ENCODE results near the gene PLA2G6.

PLA2G6 gene

DNA sequence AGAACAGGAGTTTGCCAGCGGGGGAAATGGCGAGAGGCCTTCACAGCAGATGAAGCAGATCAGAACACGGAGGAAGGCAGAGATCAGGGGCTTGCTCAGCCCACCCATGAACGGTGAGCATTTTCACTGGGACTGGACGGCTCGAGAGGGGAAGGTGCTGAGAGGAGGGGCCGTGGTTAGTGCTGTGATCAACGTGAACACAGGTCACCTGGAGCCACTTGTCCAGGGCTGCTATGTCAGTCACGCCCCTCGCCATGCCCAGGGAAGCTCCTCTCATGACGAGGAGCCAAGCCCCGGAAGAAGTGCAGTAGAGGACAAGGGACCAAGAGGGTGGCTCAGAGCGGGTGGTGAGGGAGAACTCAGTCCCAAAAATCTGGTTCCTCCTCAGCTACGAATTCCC, 7.0 kb downstream of the PLA2G6 start:
- Histone ChIP-seq H3K4me1 (ENCODE audit: insufficient read depth, low read length, poor library complexity, severe bottlenecking) (peaks cover 54% of the 10 kb centered on the region), H3F3A (ENCODE audit: low read depth) (no peaks in the 10 kb centered on the region), H3K9me2 (replicated peaks; ENCODE audit: low read depth, low read length) (no peaks in the 10 kb centered on the region), H3K9ac (ENCODE audit: low read depth, low read length, poor library complexity, severe bottlenecking) (no peak overlapping the region), H4K20me1 (ENCODE audit: insufficient read depth, low read length, poor library complexity, severe bottlenecking) (no peaks in the 10 kb centered on the region), H3K4me3 (ENCODE audit: low read length, poor library complexity, severe bottlenecking) (no peak overlapping the region), H3K36me3 (ENCODE audit: insufficient read depth, low read length) (no peaks in the 10 kb centered on the region), H3K79me2 (ENCODE audit: insufficient read depth, low read length) (peaks cover 29% of the 10 kb centered on the region; the same call in 1 of the 2 replicates), H3K27me3 (ENCODE audit: insufficient read depth, low read length, poor library complexity, severe bottlenecking) (no peaks in the 10 kb centered on the region), H2AFZ (ENCODE audit: low read length) (no peak overlapping the region), H3K9me3 (ENCODE audit: insufficient read depth, low read depth, low read length) (no peaks in the 10 kb centered on the region), H3K4me2 (ENCODE audit: low read depth, low read length, poor library complexity, severe bottlenecking) (no peak overlapping the region)
- TF ChIP-seq, protein P1, sequence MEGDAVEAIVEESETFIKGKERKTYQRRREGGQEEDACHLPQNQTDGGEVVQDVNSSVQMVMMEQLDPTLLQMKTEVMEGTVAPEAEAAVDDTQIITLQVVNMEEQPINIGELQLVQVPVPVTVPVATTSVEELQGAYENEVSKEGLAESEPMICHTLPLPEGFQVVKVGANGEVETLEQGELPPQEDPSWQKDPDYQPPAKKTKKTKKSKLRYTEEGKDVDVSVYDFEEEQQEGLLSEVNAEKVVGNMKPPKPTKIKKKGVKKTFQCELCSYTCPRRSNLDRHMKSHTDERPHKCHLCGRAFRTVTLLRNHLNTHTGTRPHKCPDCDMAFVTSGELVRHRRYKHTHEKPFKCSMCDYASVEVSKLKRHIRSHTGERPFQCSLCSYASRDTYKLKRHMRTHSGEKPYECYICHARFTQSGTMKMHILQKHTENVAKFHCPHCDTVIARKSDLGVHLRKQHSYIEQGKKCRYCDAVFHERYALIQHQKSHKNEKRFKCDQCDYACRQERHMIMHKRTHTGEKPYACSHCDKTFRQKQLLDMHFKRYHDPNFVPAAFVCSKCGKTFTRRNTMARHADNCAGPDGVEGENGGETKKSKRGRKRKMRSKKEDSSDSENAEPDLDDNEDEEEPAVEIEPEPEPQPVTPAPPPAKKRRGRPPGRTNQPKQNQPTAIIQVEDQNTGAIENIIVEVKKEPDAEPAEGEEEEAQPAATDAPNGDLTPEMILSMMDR (conservative IDR thresholded peaks at IDR 0.05; ENCODE audit: low read length), result no peak
- no peak for TF ChIP-seq EZH2phosphoT487 (IDR thresholded peaks at IDR 0.05; ENCODE audit: borderline replicate concordance)

DNA sequence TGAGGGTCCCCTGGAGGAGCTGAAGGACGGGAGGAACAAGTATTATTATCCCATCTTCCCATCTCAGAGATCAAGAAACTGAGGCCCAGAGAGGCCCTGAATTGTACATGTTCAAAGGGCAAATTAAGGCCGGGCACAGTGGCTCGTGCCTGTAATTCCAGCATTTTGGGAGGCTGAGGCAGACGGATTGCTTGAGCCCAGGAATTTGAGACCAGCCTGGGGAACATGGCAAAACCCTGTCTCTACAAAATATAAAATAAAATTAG, 8.1 kb downstream of the PLA2G6 start:
- Histone ChIP-seq H3K79me2 (ENCODE audit: insufficient read depth, low read length) (peaks cover 22% of the 10 kb centered on the region; the same call in 1 of the 2 replicates), H4K20me1 (ENCODE audit: insufficient read depth, low read length, poor library complexity, severe bottlenecking) (no peaks in the 10 kb centered on the region), H3K4me1 (ENCODE audit: insufficient read depth, low read length, poor library complexity, severe bottlenecking) (peaks cover 48% of the 10 kb centered on the region), H3K4me2 (ENCODE audit: low read depth, low read length, poor library complexity, severe bottlenecking) (no peak overlapping the region), H3K9me2 (replicated peaks; ENCODE audit: low read depth, low read length) (no peaks in the 10 kb centered on the region), H2AFZ (ENCODE audit: low read length) (no peak overlapping the region), H3K4me3 (ENCODE audit: low read length, poor library complexity, severe bottlenecking) (no peak overlapping the region), H3K36me3 (ENCODE audit: insufficient read depth, low read length) (no peaks in the 10 kb centered on the region), H3K27me3 (ENCODE audit: insufficient read depth, low read length, poor library complexity, severe bottlenecking) (no peaks in the 10 kb centered on the region), H3K9me3 (ENCODE audit: insufficient read depth, low read depth, low read length) (no peaks in the 10 kb centered on the region), H3K9ac (ENCODE audit: low read depth, low read length, poor library complexity, severe bottlenecking) (no peak overlapping the region), H3F3A (ENCODE audit: low read depth) (no peaks in the 10 kb centered on the region)
- TF ChIP-seq, protein P1 (conservative IDR thresholded peaks at IDR 0.05; ENCODE audit: low read length), result no peak
- TF ChIP-seq EZH2phosphoT487 (IDR thresholded peaks at IDR 0.05; ENCODE audit: borderline replicate concordance), result no peak

DNA sequence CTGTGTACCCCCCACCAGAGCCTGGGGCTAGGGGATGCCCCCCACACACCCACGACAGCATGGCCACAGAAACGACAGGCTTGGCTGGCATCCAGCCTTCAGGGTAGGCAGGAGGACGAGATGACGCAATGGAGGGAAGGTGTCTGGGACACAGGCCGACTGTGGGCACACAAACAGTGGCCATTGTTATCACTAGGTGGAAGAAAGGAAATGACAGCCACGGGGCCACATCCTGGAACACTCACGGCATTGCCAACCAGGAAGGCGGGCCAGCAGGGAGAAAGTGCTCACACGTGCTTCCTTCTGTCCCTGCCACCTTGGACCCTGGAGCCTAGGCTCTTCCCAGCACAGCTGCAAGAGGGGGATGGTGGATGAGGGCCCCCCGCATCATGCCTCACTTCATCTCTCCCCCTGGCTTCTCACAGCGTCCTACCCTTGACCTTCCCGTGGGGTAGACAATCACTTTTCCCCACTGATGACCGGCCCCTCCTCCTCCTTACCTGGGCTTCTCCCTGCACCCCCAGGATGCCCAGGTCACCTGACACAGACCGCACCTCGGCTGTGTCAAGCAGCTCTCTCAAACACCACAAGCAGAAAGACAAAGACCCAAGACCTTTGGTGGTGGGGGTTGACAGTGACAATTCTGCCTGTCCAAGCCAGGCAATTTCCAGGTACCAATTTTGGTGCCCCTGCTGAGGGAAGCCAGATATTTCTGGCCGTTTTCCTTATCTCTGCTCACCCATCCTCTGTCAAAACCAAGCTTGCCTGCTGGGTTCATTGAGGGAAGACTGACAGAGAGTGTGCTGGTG, 8.6 kb downstream of the PLA2G6 start:
- no peak overlapping the region for H3K4me3 ChIP-seq (ENCODE audit: low read length, poor library complexity, severe bottlenecking)
- no peaks in the 10 kb centered on the region for H3K9me3 ChIP-seq (ENCODE audit: insufficient read depth, low read depth, low read length)
- peaks cover 44% of the 10 kb centered on the region for H3K4me1 ChIP-seq (ENCODE audit: insufficient read depth, low read length, poor library complexity, severe bottlenecking)
- H4K20me1 ChIP-seq (ENCODE audit: insufficient read depth, low read length, poor library complexity, severe bottlenecking), result no peaks in the 10 kb centered on the region
- TF ChIP-seq, protein P1 (conservative IDR thresholded peaks at IDR 0.05; ENCODE audit: low read length), result no peak
- H2AFZ ChIP-seq (ENCODE audit: low read length), result no peak overlapping the region
- H3K36me3 ChIP-seq (ENCODE audit: insufficient read depth, low read length), result peaks cover under 1% of the 10 kb centered on the region; the same call in 1 of the 2 replicates
- H3K9me2 ChIP-seq (replicated peaks; ENCODE audit: low read depth, low read length), result no peaks in the 10 kb centered on the region
- no peaks in the 10 kb centered on the region for H3K27me3 ChIP-seq (ENCODE audit: insufficient read depth, low read length, poor library complexity, severe bottlenecking)
- H3K4me2 ChIP-seq (ENCODE audit: low read depth, low read length, poor library complexity, severe bottlenecking), result peak overlapping the region; percentile 30
- peaks cover 20% of the 10 kb centered on the region; the same call in 1 of the 2 replicates for H3K79me2 ChIP-seq (ENCODE audit: insufficient read depth, low read length)
- no peaks in the 10 kb centered on the region for H3F3A ChIP-seq (ENCODE audit: low read depth)
- H3K9ac ChIP-seq (ENCODE audit: low read depth, low read length, poor library complexity, severe bottlenecking), result no peak overlapping the region

All from Loucy (cell line).